NCI-H2081 treated with DMSO at 0.1 percent for 48 hours (cell line): Measurements from ENCODE around the gene PHLDB1.
A peak's percentile ranks its signal among the peaks of the same experiment; 100 is the strongest.
"Not testable (repeated sequence)": the region's sequence is repeated elsewhere in the genome, so short reads cannot be mapped to it uniquely, and the experiment has no call there.

Experiments used
- DNase-seq: peaks from one replicate; lab custom pipeline; 2025; lab: John Stamatoyannopoulos, UW

PHLDB1 gene

GRCh38 chr11:118659314-118659952 lies 52.0 kb downstream of the PHLDB1 start:
- peak; percentile 56 for DNase-seq

GRCh38 chr11:118659953-118660680 lies 52.7 kb downstream of the PHLDB1 start:
- no peak for DNase-seq

GRCh38 chr11:118660681-118661424 lies 53.4 kb downstream of the PHLDB1 start:
- DNase-seq, result no peak

GRCh38 chr11:118661425-118662301 lies 54.2 kb downstream of the PHLDB1 start:
- DNase-seq, result no peak

- no peak for DNase-seq
These were observed 55.2 kb downstream of the PHLDB1 start for GRCh38 chr11:118662401-118663271.

GRCh38 chr11:118663381-118663780 lies 56.0 kb downstream of the PHLDB1 start:
- DNase-seq, result no peak

GRCh38 chr11:118663902-118664301 lies 56.5 kb downstream of the PHLDB1 start:
- no peak for DNase-seq

GRCh38 chr11:118666371-118666770 lies 59.0 kb downstream of the PHLDB1 start:
- no peak for DNase-seq

GRCh38 chr11:118670063-118670462 lies 62.6 kb downstream of the PHLDB1 start:
- no peak for DNase-seq

GRCh38 chr11:118671254-118671653 lies 63.8 kb downstream of the PHLDB1 start:
- no peak for DNase-seq

GRCh38 chr11:118672846-118673245 lies 65.4 kb downstream of the PHLDB1 start:
- no peak for DNase-seq

GRCh38 chr11:118673361-118674081 lies 66.1 kb downstream of the PHLDB1 start:
- no peak for DNase-seq

GRCh38 chr11:118674082-118674435 lies 66.6 kb downstream of the PHLDB1 start:
- no peak for DNase-seq

- DNase-seq, result no peak
These were observed 70.6 kb downstream of the PHLDB1 start for GRCh38 chr11:118677977-118678376.

GRCh38 chr11:118678908-118679307 lies 71.5 kb downstream of the PHLDB1 start:
- not testable (repeated sequence) for DNase-seq

GRCh38 chr11:118679483-118679882 lies 72.1 kb downstream of the PHLDB1 start, which contains the start of gene TREH:
Gene TREH (minus strand): TSS chr11:118679650. CDS start chr11:118679627, 23 bp downstream.
- DNase-seq, result no peak

- DNase-seq, result no peak
These were observed 75.0 kb downstream of the PHLDB1 start for GRCh38 chr11:118682372-118682771.

GRCh38 chr11:118682939-118683338 lies 75.5 kb downstream of the PHLDB1 start:
- DNase-seq, result not testable (repeated sequence)

GRCh38 chr11:118684187-118684586 lies 76.8 kb downstream of the PHLDB1 start:
- DNase-seq, result no peak

GRCh38 chr11:118687906-118688305 lies 80.5 kb downstream of the PHLDB1 start:
- DNase-seq, result no peak
